Cardiac muscle cell (in vitro differentiated cells and primary cell): ENCODE measurements around the gene NFIC. TPM values are rescaled to one million over a fixed set of nuclear protein-coding genes. Genes with fewer than 3 reads are reported as not detected.
A peak's percentile ranks its signal among the peaks of the same experiment; 100 is the strongest.

ENCODE experiments used
- DNase-seq, 2 donors: peaks; one replicate each; pipeline versions ENCODE4 v3.0.0 to v3.0.0-alpha.2; 2010 to 2017; ENCODE audit warnings: low read depth in 1 of 2, low spot score in 1 of 2
- H3K27ac ChIP-seq: fragments of 200-600 bp; sonication (generic); 2 replicates; pipeline ENCODE4 v1.5.1; 2016
- H3K27me3 ChIP-seq: fragments of 200-600 bp; sonication (generic); 2 replicates; pipeline ENCODE4 v1.6.0; 2016; ENCODE audit warnings: control low read depth
- H3K36me3 ChIP-seq: fragments of 200-600 bp; sonication (generic); 2 replicates; pipeline ENCODE4 v1.5.1; 2016; ENCODE audit warnings: control low read depth
- H3K4me1 ChIP-seq: fragments of 200-600 bp; sonication (generic); 2 replicates; pipeline ENCODE4 v1.8.1; 2017; ENCODE audit warnings: low read depth, mild to moderate bottlenecking, mixed run types
- H3K4me3 ChIP-seq: fragments of 200-600 bp; sonication (generic); 2 replicates; pipeline ENCODE4 v1.5.1; 2016; ENCODE audit warnings: mild to moderate bottlenecking
- H3K9me3 ChIP-seq: fragments of 200-600 bp; sonication (generic); 2 replicates; pipeline ENCODE4 v1.5.1; 2017; ENCODE audit warnings: low read depth, mild to moderate bottlenecking, control low read depth
- polyA plus RNA-seq: library from polyadenylated mRNA; unstranded; fragments of >200 nt; fragmentation: Nextera tagmentation; extraction: Ambion mirVana; gene quantifications from 2 replicates; pipeline ENCODE4 v1.2.1, GENCODE V29; 2016
- total RNA-seq: library from RNA; depleted of rRNA; stranded (reverse); fragments of >200 nt; gene quantifications from 2 replicates; pipeline ENCODE4 v1.2.3, GENCODE V29; 2016
- TF ChIP-seq, protein P1 (sequence below): IDR thresholded peaks from 2 replicates; pipeline ENCODE4 v1.5.1; 2012; ENCODE audit warnings: low read depth, mild to moderate bottlenecking, low read length

Gene NFIC
- total and polyA plus RNA-seq, 2 experiments from 2014 or later, result 32.7 to 46.1 TPM

- DNase-seq, result no peak
- TF ChIP-seq, protein P1, sequence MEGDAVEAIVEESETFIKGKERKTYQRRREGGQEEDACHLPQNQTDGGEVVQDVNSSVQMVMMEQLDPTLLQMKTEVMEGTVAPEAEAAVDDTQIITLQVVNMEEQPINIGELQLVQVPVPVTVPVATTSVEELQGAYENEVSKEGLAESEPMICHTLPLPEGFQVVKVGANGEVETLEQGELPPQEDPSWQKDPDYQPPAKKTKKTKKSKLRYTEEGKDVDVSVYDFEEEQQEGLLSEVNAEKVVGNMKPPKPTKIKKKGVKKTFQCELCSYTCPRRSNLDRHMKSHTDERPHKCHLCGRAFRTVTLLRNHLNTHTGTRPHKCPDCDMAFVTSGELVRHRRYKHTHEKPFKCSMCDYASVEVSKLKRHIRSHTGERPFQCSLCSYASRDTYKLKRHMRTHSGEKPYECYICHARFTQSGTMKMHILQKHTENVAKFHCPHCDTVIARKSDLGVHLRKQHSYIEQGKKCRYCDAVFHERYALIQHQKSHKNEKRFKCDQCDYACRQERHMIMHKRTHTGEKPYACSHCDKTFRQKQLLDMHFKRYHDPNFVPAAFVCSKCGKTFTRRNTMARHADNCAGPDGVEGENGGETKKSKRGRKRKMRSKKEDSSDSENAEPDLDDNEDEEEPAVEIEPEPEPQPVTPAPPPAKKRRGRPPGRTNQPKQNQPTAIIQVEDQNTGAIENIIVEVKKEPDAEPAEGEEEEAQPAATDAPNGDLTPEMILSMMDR, result no peak
- Histone ChIP-seq H3K27ac (no peak overlapping the region), H3K4me3 (no peak overlapping the region), H3K4me1 (no peaks in the 10 kb centered on the region), H3K9me3 (no peaks in the 10 kb centered on the region), H3K27me3 (peaks cover 74% of the 10 kb centered on the region), H3K36me3 (no peaks in the 10 kb centered on the region)
Measured at GRCh38 chr19:3362217-3362906, 4.0 kb upstream of the NFIC start.

GRCh38 chr19:3363841-3364500 lies 2.4 kb upstream of the NFIC start:
- no peak overlapping the region for H3K4me3 ChIP-seq
- TF ChIP-seq, protein P1, result no peak
- no peaks in the 10 kb centered on the region for H3K36me3 ChIP-seq
- DNase-seq, result no peak
- no peak overlapping the region for H3K27ac ChIP-seq
- peaks cover 70% of the 10 kb centered on the region for H3K27me3 ChIP-seq
- peaks cover 9% of the 10 kb centered on the region for H3K4me1 ChIP-seq
- H3K9me3 ChIP-seq, result no peaks in the 10 kb centered on the region

DNA sequence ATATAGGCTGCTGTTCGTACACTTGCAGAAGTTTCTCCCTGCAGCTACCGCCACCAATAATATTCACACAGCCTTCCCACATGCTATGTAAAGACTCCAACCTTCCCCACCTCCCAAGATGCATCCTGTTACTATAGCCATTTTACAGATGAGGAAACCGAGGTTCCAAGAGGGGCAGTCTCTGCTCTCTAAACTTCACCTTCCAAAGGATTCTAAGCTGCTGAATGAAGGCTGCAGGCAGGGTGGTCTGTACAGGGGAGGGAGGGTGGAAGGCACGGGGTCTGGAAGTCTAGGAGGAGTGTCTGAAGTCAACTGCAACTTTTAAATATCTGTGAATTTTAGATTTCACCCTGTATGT lies 1.9 kb upstream of the NFIC start:
- Histone ChIP-seq H3K36me3 (no peaks in the 10 kb centered on the region), H3K4me1 (peaks cover 14% of the 10 kb centered on the region), H3K27me3 (peaks cover 74% of the 10 kb centered on the region), H3K4me3 (no peak overlapping the region), H3K27ac (no peak overlapping the region), H3K9me3 (no peaks in the 10 kb centered on the region)
- DNase-seq, result no peak
- TF ChIP-seq, protein P1, result no peak

- Histone ChIP-seq H3K27me3 (peaks cover 81% of the 10 kb centered on the region), H3K4me1 (peaks cover 22% of the 10 kb centered on the region), H3K27ac (no peak overlapping the region), H3K4me3 (peak overlapping the region; percentile 79), H3K36me3 (no peaks in the 10 kb centered on the region), H3K9me3 (no peaks in the 10 kb centered on the region)
- peak in 1 of 2 donors; percentile 55 for DNase-seq
- TF ChIP-seq, protein P1, result no peak
Measured at GRCh38 chr19:3365093-3365835, 1.1 kb upstream of the NFIC start.

- DNase-seq, result peak; percentile 52 to 59
- no peaks in the 10 kb centered on the region for H3K9me3 ChIP-seq
- TF ChIP-seq, protein P1, result no peak
- peak overlapping the region; percentile 79 for H3K4me3 ChIP-seq
- no peaks in the 10 kb centered on the region for H3K36me3 ChIP-seq
- H3K27me3 ChIP-seq, result peaks cover 72% of the 10 kb centered on the region
- peaks cover 24% of the 10 kb centered on the region for H3K4me1 ChIP-seq
- H3K27ac ChIP-seq, result peak overlapping the region; percentile 50
Measured at GRCh38 chr19:3366753-3367627, 607 bp downstream of the NFIC start.
